Neural crest cell (in vitro differentiated cells): ENCODE results near the gene OXT. TPM values are rescaled to one million over a fixed set of nuclear protein-coding genes. Genes with fewer than 3 reads are reported as not detected.

Experiments
- DNase-seq: peaks from one replicate; pipeline ENCODE4 v3.0.0; 2021; ENCODE audit warnings: low read depth, mixed read lengths, low spot score
- H3K27ac Mint-ChIP-seq: one replicate; pipeline ENCODE4 v1.8.0; 2021; ENCODE audit warnings: mild to moderate bottlenecking, mixed read lengths; ENCODE audit not compliant: unreplicated experiment
- H3K27me3 Mint-ChIP-seq: 2 replicates; pipeline ENCODE4 v1.8.0; 2021; ENCODE audit warnings: low read depth, mild to moderate bottlenecking, mixed read lengths
- H3K36me3 Mint-ChIP-seq: 2 replicates; pipeline ENCODE4 v1.8.0; 2021; ENCODE audit warnings: low read depth, mild to moderate bottlenecking, mixed read lengths
- H3K4me1 Mint-ChIP-seq: 2 replicates; pipeline ENCODE4 v1.8.0; 2021; ENCODE audit warnings: mixed read lengths
- H3K4me3 Mint-ChIP-seq: one replicate; pipeline ENCODE4 v1.8.0; 2021; ENCODE audit warnings: mild to moderate bottlenecking, mixed read lengths
- H3K9me3 Mint-ChIP-seq: 2 replicates; pipeline ENCODE4 v1.8.0; 2021; ENCODE audit warnings: mixed read lengths
- CTCF ChIP-seq: fragments of 200-600 bp; sonication (generic); conservative IDR thresholded peaks from 2 replicates; pipeline ENCODE4 v1.5.0; 2021; ENCODE audit warnings: antibody characterized with exemption, mild to moderate bottlenecking
- total RNA-seq: library from RNA; stranded (reverse); gene quantifications from 2 replicates; pipeline ENCODE4 v1.2.1, GENCODE V29; 2021

OXT gene
- total RNA-seq, 1 donor from 2014 or later: not detected

GRCh38 chr20:3106658-3107463, 35.4 kb downstream of the OXT start:
- DNase-seq: no peak
- TF ChIP-seq CTCF: no peak
- H3K36me3 Mint-ChIP-seq: no peaks in the 10 kb centered on the region
- peak overlapping the region; percentile 27 for H3K27ac Mint-ChIP-seq
- H3K4me3 Mint-ChIP-seq: no peak overlapping the region
- H3K9me3 Mint-ChIP-seq: no peaks in the 10 kb centered on the region
- H3K4me1 Mint-ChIP-seq: no peaks in the 10 kb centered on the region
- no peaks in the 10 kb centered on the region for H3K27me3 Mint-ChIP-seq

GRCh38 chr20:3107464-3108025, 36.1 kb downstream of the OXT start:
- no peaks in the 10 kb centered on the region for H3K36me3 Mint-ChIP-seq
- H3K4me1 Mint-ChIP-seq: peaks cover 5% of the 10 kb centered on the region
- H3K27ac Mint-ChIP-seq: no peak overlapping the region
- no peaks in the 10 kb centered on the region for H3K9me3 Mint-ChIP-seq
- H3K4me3 Mint-ChIP-seq: no peak overlapping the region
- no peaks in the 10 kb centered on the region for H3K27me3 Mint-ChIP-seq
- no peak for DNase-seq
- no peak for TF ChIP-seq CTCF

GRCh38 chr20:3109350-3110302, 38.2 kb downstream of the OXT start:
- peaks cover 14% of the 10 kb centered on the region for H3K4me1 Mint-ChIP-seq
- no peaks in the 10 kb centered on the region for H3K27me3 Mint-ChIP-seq
- no peak overlapping the region for H3K4me3 Mint-ChIP-seq
- TF ChIP-seq CTCF: no peak
- no peak for DNase-seq
- H3K36me3 Mint-ChIP-seq: no peaks in the 10 kb centered on the region
- peak overlapping the region; percentile 12 for H3K27ac Mint-ChIP-seq
- no peaks in the 10 kb centered on the region for H3K9me3 Mint-ChIP-seq

GRCh38 chr20:3111507-3111906, 40.1 kb downstream of the OXT start:
- no peak for DNase-seq
- H3K27ac Mint-ChIP-seq: no peak overlapping the region
- no peaks in the 10 kb centered on the region for H3K9me3 Mint-ChIP-seq
- TF ChIP-seq CTCF: no peak
- no peak overlapping the region for H3K4me3 Mint-ChIP-seq
- H3K27me3 Mint-ChIP-seq: no peaks in the 10 kb centered on the region
- no peaks in the 10 kb centered on the region for H3K36me3 Mint-ChIP-seq
- peaks cover 18% of the 10 kb centered on the region for H3K4me1 Mint-ChIP-seq

GRCh38 chr20:3111995-3112394, 40.6 kb downstream of the OXT start:
- H3K4me1 Mint-ChIP-seq: peaks cover 18% of the 10 kb centered on the region
- no peak for TF ChIP-seq CTCF
- H3K27me3 Mint-ChIP-seq: no peaks in the 10 kb centered on the region
- H3K36me3 Mint-ChIP-seq: no peaks in the 10 kb centered on the region
- no peak overlapping the region for H3K27ac Mint-ChIP-seq
- DNase-seq: no peak
- H3K9me3 Mint-ChIP-seq: no peaks in the 10 kb centered on the region
- no peak overlapping the region for H3K4me3 Mint-ChIP-seq
